GM19351 (cell line): Measurements from ENCODE around the gene MAP2.

ENCODE experiments used
- ATAC-seq: cut with Tn5 transposase; IDR thresholded peaks from one replicate; pipeline ENCODE4 v1.9.1; 2021; ENCODE audit warnings: mild to moderate bottlenecking, moderate library complexity; ENCODE audit not compliant: unreplicated experiment

The MAP2 gene

DNA sequence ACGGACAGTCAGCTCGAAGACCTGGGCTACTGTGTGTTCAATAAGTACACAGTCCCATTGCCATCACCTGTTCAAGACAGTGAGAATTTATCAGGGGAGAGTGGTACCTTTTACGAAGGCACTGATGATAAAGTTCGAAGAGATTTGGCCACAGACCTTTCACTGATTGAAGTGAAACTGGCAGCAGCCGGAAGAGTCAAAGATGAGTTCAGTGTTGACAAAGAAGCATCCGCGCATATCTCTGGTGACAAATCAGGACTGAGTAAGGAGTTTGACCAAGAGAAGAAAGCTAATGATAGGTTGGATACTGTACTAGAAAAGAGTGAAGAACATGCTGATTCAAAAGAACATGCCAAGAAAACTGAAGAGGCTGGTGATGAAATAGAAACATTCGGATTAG lies 270.9 kb downstream of the MAP2 start:
- no peak for ATAC-seq

DNA sequence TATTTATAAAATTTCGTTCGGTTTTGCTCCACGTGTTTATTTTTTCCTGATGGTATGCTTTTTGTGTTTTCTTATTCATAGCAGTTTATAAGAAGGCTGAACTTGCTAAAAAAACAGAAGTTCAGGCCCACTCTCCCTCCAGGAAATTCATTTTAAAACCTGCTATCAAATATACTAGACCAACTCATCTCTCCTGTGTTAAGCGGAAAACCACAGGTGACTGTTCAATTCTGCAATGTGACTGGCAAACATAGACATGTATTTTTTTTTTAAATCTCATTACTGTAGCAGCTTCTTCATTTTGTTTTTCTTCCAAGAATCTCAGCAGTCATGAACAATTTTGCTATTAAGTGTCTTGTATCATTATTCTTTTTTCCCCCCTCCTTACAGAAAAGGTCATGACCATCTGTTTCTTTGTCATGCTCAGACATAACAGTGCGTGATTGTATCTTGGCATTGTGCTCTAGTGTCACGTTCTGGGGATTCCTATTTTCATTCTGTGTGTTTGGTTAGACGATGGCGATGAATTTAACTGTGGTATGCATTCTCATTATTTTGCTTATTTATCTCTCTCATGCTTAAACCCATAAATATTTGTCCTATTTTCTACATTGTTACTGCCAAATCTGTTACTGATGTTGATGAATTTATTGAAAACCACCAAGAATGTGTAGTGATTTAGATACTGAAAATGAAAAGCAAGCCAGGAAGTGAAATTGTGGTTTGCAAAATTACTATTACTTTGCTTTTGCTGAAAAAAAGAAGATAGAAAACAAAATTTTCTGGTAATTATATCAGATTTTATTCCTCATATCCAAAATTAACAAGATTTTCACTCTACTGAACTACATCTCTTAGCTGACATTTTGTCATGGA lies 273.2 kb downstream of the MAP2 start:
- peak; percentile 76 for ATAC-seq

GRCh38 chr2:209702775-209703174 lies 278.9 kb downstream of the MAP2 start:
- ATAC-seq, result no peak

- ATAC-seq, result no peak
Observed at GRCh38 chr2:209713219-209713618, 289.4 kb downstream of the MAP2 start.

GRCh38 chr2:209719034-209719433 lies 295.2 kb downstream of the MAP2 start:
- no peak for ATAC-seq

DNA sequence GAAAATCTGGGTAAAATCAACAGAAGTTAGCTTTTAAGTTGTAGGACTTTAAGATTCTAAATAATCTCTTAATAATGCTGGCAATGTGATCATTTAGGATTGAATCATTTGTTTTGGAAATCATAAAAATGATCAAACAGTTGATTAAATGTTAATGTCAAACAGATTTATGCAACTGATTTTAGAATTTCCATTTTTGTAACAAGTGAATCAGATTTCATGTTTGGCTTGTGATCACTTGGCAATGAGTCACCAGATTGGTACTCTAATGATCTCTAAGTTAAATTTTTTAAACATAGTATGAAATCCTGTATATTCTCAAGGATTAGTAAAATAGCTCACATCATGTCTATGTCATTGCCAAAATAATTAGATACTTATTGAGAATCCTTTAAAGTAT lies 297.6 kb downstream of the MAP2 start:
- no peak for ATAC-seq

GRCh38 chr2:209726311-209726710 lies 302.5 kb downstream of the MAP2 start:
- no peak for ATAC-seq

DNA sequence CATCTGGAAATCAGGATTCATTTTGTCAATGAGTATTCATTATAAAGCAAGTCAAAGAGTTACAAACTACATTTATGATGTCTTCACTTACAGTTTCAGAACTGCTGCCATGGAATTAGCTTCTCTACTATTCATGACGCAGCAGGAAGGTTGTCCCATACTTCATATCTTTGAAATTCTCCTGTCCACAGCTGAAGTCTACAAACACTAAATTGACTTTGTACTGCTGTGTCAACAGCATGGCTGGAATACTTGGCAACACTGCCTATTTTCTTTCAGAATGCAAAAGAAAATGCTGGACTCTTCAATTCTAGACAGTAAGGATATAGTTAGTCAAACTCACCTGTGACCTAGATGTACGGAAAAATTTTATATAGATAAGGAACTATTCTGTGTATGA lies 303.2 kb downstream of the MAP2 start:
- ATAC-seq, result no peak

DNA sequence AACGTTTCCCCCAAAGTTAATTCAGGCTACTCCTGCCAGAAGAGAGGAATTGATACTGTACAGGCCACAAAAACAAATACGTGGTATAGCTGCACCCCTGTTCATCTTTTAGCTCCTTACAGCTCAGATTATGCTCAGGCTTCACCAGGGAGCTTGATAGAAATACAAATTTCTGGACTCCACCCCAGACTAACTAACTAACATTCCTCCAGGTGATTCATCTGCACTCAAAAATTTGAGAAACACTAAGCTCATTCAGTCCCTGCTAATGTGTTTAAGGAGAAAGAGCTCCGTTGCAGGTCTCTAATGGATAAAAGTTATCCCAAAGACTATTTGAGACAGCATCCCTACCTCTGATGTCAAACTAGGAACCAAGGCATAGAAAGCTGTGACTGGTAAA lies 311.0 kb downstream of the MAP2 start:
- no peak for ATAC-seq

DNA sequence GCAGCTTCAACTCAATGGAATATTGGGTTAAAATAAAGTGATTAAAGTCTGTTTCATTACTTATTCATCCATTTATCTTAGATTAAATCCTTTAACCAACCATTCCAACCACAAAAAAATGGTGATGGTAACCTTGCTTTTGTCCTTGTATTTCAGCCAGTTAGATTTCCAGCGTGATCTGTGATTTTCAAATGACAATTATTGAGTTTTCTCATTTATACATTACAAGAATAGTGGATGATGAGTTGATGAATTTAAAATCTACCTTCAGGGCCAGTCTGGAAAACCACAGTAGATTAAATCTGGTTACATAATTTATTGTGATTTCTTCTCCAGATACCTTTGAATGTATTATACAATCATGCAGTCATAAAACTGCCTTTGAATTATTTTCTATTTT lies 318.1 kb downstream of the MAP2 start:
- no peak for ATAC-seq

DNA sequence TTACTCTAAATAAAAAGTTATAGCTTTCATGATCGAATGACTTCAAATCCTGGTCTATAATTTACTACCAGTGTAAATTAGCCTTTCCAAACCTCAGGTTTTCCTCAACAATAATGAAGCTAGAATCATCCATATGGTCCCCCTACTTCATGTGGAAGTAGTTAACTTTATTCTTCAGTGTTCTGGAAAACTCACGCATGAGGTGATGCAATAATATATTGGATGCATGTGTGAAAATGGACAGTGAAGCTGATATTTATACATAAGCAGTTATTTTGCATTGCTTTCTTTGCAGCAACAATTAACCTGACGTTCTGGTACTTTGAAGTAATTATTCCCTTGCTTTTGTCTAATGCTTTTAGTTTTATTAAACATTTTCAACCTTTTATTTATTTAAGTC lies 329.2 kb downstream of the MAP2 start:
- no peak for ATAC-seq

GRCh38 chr2:209757163-209757562 lies 333.3 kb downstream of the MAP2 start:
- no peak for ATAC-seq

- ATAC-seq, result no peak
Observed at GRCh38 chr2:209761566-209761965, 337.7 kb downstream of the MAP2 start.

GRCh38 chr2:209762563-209762962 lies 338.7 kb downstream of the MAP2 start:
- no peak for ATAC-seq

GRCh38 chr2:209763106-209763505 lies 339.3 kb downstream of the MAP2 start:
- ATAC-seq, result no peak

- no peak for ATAC-seq
Observed at GRCh38 chr2:209766613-209767012, 342.8 kb downstream of the MAP2 start.

DNA sequence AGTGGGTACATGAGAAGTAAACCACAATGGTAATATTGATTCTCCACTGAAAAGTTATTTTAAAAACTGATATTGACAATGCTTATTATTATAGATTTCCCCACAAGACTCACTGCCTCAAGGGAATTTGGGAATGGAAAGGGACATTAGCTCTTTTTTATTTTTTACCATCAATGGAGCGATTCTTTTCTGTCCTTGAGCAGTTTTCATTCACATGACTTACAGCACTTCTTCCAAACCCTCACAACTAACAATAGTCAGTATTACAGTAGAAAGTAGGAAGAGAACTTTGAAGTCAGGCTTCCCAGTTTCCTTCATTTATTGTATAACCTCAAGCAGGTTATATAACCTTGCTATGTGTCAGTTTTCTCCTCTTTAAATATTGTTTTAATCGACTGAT lies 343.5 kb downstream of the MAP2 start:
- ATAC-seq, result no peak

GRCh38 chr2:209768557-209768956 lies 344.7 kb downstream of the MAP2 start:
- ATAC-seq, result no peak

DNA sequence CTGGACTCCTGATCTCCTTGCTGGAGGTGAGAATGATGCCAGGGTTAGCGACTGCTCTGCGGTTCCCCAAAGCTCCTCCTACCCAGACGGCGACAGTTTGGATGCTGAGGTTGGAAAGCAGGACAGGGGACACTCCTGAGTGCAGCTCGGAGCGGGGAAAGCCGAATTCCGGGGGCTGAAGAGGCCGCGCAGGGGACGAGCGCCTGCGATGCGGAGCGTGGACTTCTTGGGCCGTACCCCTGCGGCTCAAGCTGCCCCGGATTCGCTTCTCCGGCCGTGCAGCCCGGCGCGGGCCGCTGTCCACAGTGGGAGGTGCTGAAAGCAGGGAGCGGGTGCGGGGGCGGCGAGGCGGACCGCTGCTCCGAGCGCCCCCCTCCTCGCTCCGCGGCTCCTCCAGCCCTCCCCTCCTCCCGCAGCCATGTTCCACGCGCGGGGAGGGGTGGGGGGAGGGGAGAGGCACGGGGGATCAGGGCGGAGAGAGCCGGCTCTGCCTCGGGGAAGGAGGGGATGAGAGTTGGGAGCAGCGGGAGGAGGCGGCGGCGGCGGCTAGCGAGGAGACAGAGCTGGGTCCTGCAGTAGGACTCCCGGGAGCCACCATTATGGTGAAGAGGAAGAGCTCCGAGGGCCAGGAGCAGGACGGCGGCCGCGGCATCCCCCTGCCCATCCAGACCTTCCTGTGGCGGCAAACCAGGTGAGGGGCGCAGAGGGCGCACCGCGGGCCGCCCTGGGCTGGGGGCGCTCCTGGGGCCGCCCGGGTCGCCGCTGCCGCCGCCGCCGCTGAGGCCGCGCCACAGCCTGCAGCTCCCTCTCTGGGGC lies 347.8 kb downstream of the MAP2 start, which contains the start of gene UNC80:
Gene UNC80, plus strand, starts transcription at position 359 of the 816 bp plus-strand sequence. Its CDS starts 241 bp downstream, at position 600.
- ATAC-seq, result peak; percentile 70

DNA sequence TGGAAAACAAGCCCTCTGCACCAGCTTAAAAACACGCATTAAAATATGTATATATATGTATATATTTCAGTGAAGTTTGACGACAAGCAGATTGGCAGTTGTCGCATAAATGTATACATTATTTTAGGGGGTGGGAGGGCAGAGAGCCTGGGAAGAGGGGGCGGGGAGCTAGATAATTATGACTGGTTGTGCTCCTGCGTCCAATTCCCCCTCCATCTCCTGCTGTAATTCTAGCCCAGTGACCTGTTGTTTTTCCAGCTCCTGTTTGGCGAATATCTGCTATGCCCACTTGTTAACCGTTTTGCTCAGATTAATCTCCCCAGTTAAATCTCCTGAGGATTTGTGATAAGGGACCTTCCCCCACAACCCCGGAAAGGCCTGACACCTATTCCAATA lies 348.4 kb downstream of the MAP2 start:
- no peak for ATAC-seq

DNA sequence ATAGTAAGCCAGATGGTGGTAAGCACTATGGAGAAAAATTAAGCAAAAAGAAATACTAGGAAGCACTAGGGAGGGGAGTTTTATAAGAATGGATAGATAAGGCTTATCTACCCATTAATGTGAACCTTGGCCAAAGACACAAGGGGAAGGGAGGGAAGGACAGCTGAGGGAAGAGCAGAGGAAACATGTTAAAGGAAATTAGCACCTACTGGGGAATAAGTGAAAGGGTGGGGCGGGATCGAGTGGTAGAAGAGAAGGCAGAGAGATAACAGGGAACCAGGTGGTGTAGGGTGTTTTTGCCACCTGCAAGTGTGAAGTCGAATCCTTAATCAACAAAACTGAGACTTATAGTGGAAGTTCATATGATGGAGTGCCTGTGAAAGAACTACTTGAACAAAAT lies 349.5 kb downstream of the MAP2 start:
- ATAC-seq, result no peak
